Trophoblast cell (in vitro differentiated cells and primary cell): ENCODE measurements around the gene PPP1R9B.

Source experiments
- DNase-seq, 2 donors: peaks; one replicate each; pipeline ENCODE4 v3.0.0-alpha.2; 2016
- H2AFZ ChIP-seq: 2 replicates; pipeline ENCODE4 v1.6.1; 2013; ENCODE audit warnings: low read length, moderate library complexity, mild to moderate bottlenecking; ENCODE audit not compliant: insufficient read depth, poor library complexity
- H2AK5ac ChIP-seq: 2 replicates; pipeline ENCODE4 v1.6.1; 2013; ENCODE audit warnings: mild to moderate bottlenecking, low read length
- H2BK120ac ChIP-seq: 2 replicates; pipeline ENCODE4 v1.6.1; 2013; ENCODE audit warnings: low read length, mild to moderate bottlenecking, moderate library complexity; ENCODE audit not compliant: insufficient read depth, poor library complexity
- H2BK12ac ChIP-seq: 2 replicates; pipeline ENCODE4 v1.6.1; 2013; ENCODE audit warnings: mild to moderate bottlenecking, low read length, moderate library complexity
- H2BK5ac ChIP-seq: 2 replicates; pipeline ENCODE4 v1.6.1; 2013; ENCODE audit warnings: low read length, low read depth, moderate library complexity, mild to moderate bottlenecking; ENCODE audit not compliant: poor library complexity
- H3K14ac ChIP-seq: 2 replicates; pipeline ENCODE4 v1.6.1; 2013; ENCODE audit warnings: mild to moderate bottlenecking, low read length
- H3K18ac ChIP-seq: 2 replicates; pipeline ENCODE4 v1.6.1; 2013; ENCODE audit warnings: mild to moderate bottlenecking, low read length
- H3K23ac ChIP-seq: 2 replicates; pipeline ENCODE4 v1.6.1; 2013; ENCODE audit warnings: low read length
- H3K27ac ChIP-seq: 2 replicates; pipeline ENCODE4 v1.5.1; 2013; ENCODE audit warnings: low read depth, mild to moderate bottlenecking, inconsistent platforms, low read length, moderate library complexity
- H3K27me3 ChIP-seq: 2 replicates; pipeline ENCODE4 v1.6.1; 2013; ENCODE audit warnings: inconsistent platforms, mild to moderate bottlenecking, low read length, moderate library complexity; ENCODE audit not compliant: insufficient read depth
- H3K36me3 ChIP-seq, 2 experiments: 1 replicate in 1 of 2; 2 replicates in 1 of 2; pipeline ENCODE4 v1.6.1; 2013; ENCODE audit warnings: low read length in 2 of 2, mild to moderate bottlenecking in 2 of 2, moderate library complexity in 1 of 2; ENCODE audit not compliant: insufficient read depth in 2 of 2, control insufficient read depth in 1 of 2
- H3K4ac ChIP-seq: 2 replicates; pipeline ENCODE4 v1.6.1; 2013; ENCODE audit warnings: low read depth, mild to moderate bottlenecking, low read length, moderate library complexity
- H3K4me1 ChIP-seq, 2 experiments: 1 replicate in 1 of 2; 2 replicates in 1 of 2; pipeline ENCODE4 v1.6.1; 2013; ENCODE audit warnings: low read length in 2 of 2, mild to moderate bottlenecking in 2 of 2, moderate library complexity in 1 of 2; ENCODE audit not compliant: insufficient read depth in 2 of 2, control insufficient read depth in 1 of 2
- H3K4me2 ChIP-seq: 2 replicates; pipeline ENCODE4 v1.6.1; 2013; ENCODE audit warnings: inconsistent platforms, mild to moderate bottlenecking, low read length, moderate library complexity
- H3K4me3 ChIP-seq: 2 replicates; pipeline ENCODE4 v1.5.1; 2013; ENCODE audit warnings: mild to moderate bottlenecking, low read depth, low read length, inconsistent platforms
- H3K79me1 ChIP-seq: one replicate; pipeline ENCODE4 v1.6.1; 2013; ENCODE audit warnings: low read length
- H3K79me2 ChIP-seq: 2 replicates; pipeline ENCODE4 v1.6.1; 2013; ENCODE audit warnings: low read length, mild to moderate bottlenecking; ENCODE audit not compliant: control insufficient read depth, insufficient read depth, poor library complexity
- H3K9ac ChIP-seq: 2 replicates; pipeline ENCODE4 v1.6.1; 2013; ENCODE audit warnings: mild to moderate bottlenecking, low read length
- H3K9me3 ChIP-seq: 2 replicates; pipeline ENCODE4 v1.6.1; 2013; ENCODE audit warnings: low read depth, mild to moderate bottlenecking, control low read depth, inconsistent platforms, low read length; ENCODE audit not compliant: insufficient read depth
- H4K12ac ChIP-seq: 2 replicates; pipeline ENCODE4 v1.6.1; 2013; ENCODE audit warnings: low read depth, mild to moderate bottlenecking, low read length, moderate library complexity
- H4K8ac ChIP-seq: 2 replicates; pipeline ENCODE4 v1.6.1; 2013; ENCODE audit warnings: low read depth, mild to moderate bottlenecking, low read length, moderate library complexity
- H4K91ac ChIP-seq: one replicate; pipeline ENCODE4 v1.6.1; 2013; ENCODE audit warnings: low read depth, mild to moderate bottlenecking, low read length, moderate library complexity
- WGBS: extraction: QIAGEN DNeasy Blood & Tissue Kit; methylation state at CpG from one replicate; pipeline ENCODE4 v1.1.7; 2013; ENCODE audit warnings: missing lambda C conversion rate; ENCODE audit not compliant: insufficient read length, insufficient coverage; ENCODE audit errors: extremely low coverage; 5-methylcytosine and 5-hydroxymethylcytosine counted together

PPP1R9B gene

GRCh38 chr17:50190293-50190602 is 39.8 kb upstream of the PPP1R9B start:
- Histone ChIP-seq H3K36me3 (peaks cover 99 to 100% of the 10 kb centered on the region in 2 experiments), H2AFZ (no peak overlapping the region), H3K27ac (no peak overlapping the region), H4K8ac (no peak overlapping the region), H4K91ac (no peak overlapping the region), H2BK12ac (no peak overlapping the region), H3K14ac (no peak overlapping the region), H3K4ac (no peak overlapping the region), H2BK5ac (no peak overlapping the region), H4K12ac (no peak overlapping the region), H3K23ac (no peak overlapping the region), H3K18ac (no peak overlapping the region), H3K79me1 (no peaks in the 10 kb centered on the region), H2AK5ac (no peak overlapping the region), H2BK120ac (no peak overlapping the region), H3K4me3 (no peak overlapping the region), H3K4me1 (no peaks in the 10 kb centered on the region), H3K4me2 (no peak overlapping the region), H3K79me2 (no peaks in the 10 kb centered on the region), H3K27me3 (no peaks in the 10 kb centered on the region), H3K9ac (no peak overlapping the region), H3K9me3 (peaks cover 4% of the 10 kb centered on the region)
- no CpG with 5 or more reads among the region's 8 CpGs for WGBS
- DNase-seq, result no peak

GRCh38 chr17:50189550-50190292 is 39.2 kb upstream of the PPP1R9B start:
- no peak overlapping the region for H4K12ac ChIP-seq

GRCh38 chr17:50188921-50189549 is 38.6 kb upstream of the PPP1R9B start:
- Histone ChIP-seq H3K79me1 (no peaks in the 10 kb centered on the region), H3K4me2 (no peak overlapping the region), H2AFZ (no peak overlapping the region), H3K4me3 (no peak overlapping the region), H2BK5ac (no peak overlapping the region), H4K8ac (no peak overlapping the region), H3K4me1 (peaks cover 4 to 6% of the 10 kb centered on the region in 2 experiments), H2BK12ac (no peak overlapping the region), H2BK120ac (no peak overlapping the region), H3K23ac (no peak overlapping the region), H3K79me2 (no peaks in the 10 kb centered on the region), H3K18ac (no peak overlapping the region), H3K27me3 (no peaks in the 10 kb centered on the region), H4K12ac (no peak overlapping the region), H3K27ac (no peak overlapping the region), H2AK5ac (no peak overlapping the region), H3K9ac (no peak overlapping the region), H3K4ac (no peak overlapping the region), H4K91ac (no peak overlapping the region), H3K36me3 (peaks cover 94 to 95% of the 10 kb centered on the region in 2 experiments), H3K9me3 (peaks cover 4% of the 10 kb centered on the region), H3K14ac (no peak overlapping the region)
- DNase-seq, result no peak
- WGBS, result no CpG with 5 or more reads among the region's 11 CpGs

More at GRCh38 chr17:50189550-50190292, 39.2 kb upstream of the PPP1R9B start:
- peaks cover 3% of the 10 kb centered on the region in 2 experiments for H3K4me1 ChIP-seq
- H3K79me1 ChIP-seq, result no peaks in the 10 kb centered on the region
- H3K9ac ChIP-seq, result no peak overlapping the region
- no peak overlapping the region for H3K4me2 ChIP-seq
- WGBS, result no CpG with 5 or more reads among the region's 20 CpGs
- no peak overlapping the region for H2BK12ac ChIP-seq
- H3K4ac ChIP-seq, result no peak overlapping the region
- H3K4me3 ChIP-seq, result no peak overlapping the region
- H3K27ac ChIP-seq, result no peak overlapping the region
- no peak for DNase-seq
- peaks cover 98% of the 10 kb centered on the region in 2 experiments for H3K36me3 ChIP-seq
- no peak overlapping the region for H2BK120ac ChIP-seq
- H2AFZ ChIP-seq, result no peak overlapping the region
- no peak overlapping the region for H2AK5ac ChIP-seq
- no peak overlapping the region for H3K23ac ChIP-seq
- H4K8ac ChIP-seq, result no peak overlapping the region
- H2BK5ac ChIP-seq, result no peak overlapping the region
- no peak overlapping the region for H3K14ac ChIP-seq
- H3K79me2 ChIP-seq, result no peaks in the 10 kb centered on the region
- H3K9me3 ChIP-seq, result peaks cover 4% of the 10 kb centered on the region
- H3K27me3 ChIP-seq, result no peaks in the 10 kb centered on the region
- no peak overlapping the region for H3K18ac ChIP-seq
- H4K91ac ChIP-seq, result no peak overlapping the region

- no peaks in the 10 kb centered on the region for H3K27me3 ChIP-seq
- H2BK120ac ChIP-seq, result no peak overlapping the region
- H3K4me1 ChIP-seq, result peaks cover 4 to 7% of the 10 kb centered on the region in 2 experiments
- H3K9ac ChIP-seq, result no peak overlapping the region
- WGBS, result no CpG with 5 or more reads among the region's 13 CpGs
- H2AK5ac ChIP-seq, result no peak overlapping the region
- H2AFZ ChIP-seq, result no peak overlapping the region
- no peak overlapping the region for H4K91ac ChIP-seq
- H4K8ac ChIP-seq, result no peak overlapping the region
- no peak overlapping the region for H3K4me2 ChIP-seq
- no peak overlapping the region for H3K4me3 ChIP-seq
- no peak overlapping the region for H4K12ac ChIP-seq
- no peak overlapping the region for H3K23ac ChIP-seq
- no peak overlapping the region for H3K4ac ChIP-seq
- H3K27ac ChIP-seq, result no peak overlapping the region
- H3K79me2 ChIP-seq, result no peaks in the 10 kb centered on the region
- DNase-seq, result no peak
- no peaks in the 10 kb centered on the region for H3K79me1 ChIP-seq
- H2BK5ac ChIP-seq, result no peak overlapping the region
- no peak overlapping the region for H2BK12ac ChIP-seq
- no peak overlapping the region for H3K14ac ChIP-seq
- no peak overlapping the region for H3K18ac ChIP-seq
- peaks cover 4% of the 10 kb centered on the region for H3K9me3 ChIP-seq
- H3K36me3 ChIP-seq, result peaks cover 88 to 92% of the 10 kb centered on the region in 2 experiments
Measured at GRCh38 chr17:50188531-50188920, 38.0 kb upstream of the PPP1R9B start.
